Endothelial cell of umbilical vein (primary cell): ENCODE results near the gene ENGASE. TPM values are rescaled to one million over a fixed set of nuclear protein-coding genes. Genes with fewer than 3 reads are reported as not detected.

ENCODE experiments used
- BruUV-seq: library from RNA; stranded (reverse); fragments of 400-500 nt; replicated peaks from 2 replicates; lab custom pipeline; 2021; lab: Mats Ljungman, UMichigan
- CTCF ChIA-PET: fragments of 300-600, 350-600 bp; sonication (Branson Sonifier 250); formaldehyde crosslinking; loops from one replicate; lab custom pipeline; 2021; ENCODE audit warnings: antibody characterized with exemption, inconsistent platforms; lab: Charles Lee
- POLR2A ChIA-PET: fragments of 300-600, 350-600 bp; sonication (Branson Sonifier 250); formaldehyde crosslinking; loops from one replicate; lab custom pipeline; 2021; ENCODE audit warnings: antibody characterized with exemption, inconsistent platforms; lab: Charles Lee
- DNase-seq: peaks from one replicate; pipeline ENCODE4 v3.0.0-alpha.2; 2011; ENCODE audit warnings: low read depth, low spot score
- FAIRE-seq: peaks from 2 replicates; lab custom pipeline; 2011; peaks lifted over from hg19 to GRCh38; lab: Jason Lieb, UNC
- H2AFZ ChIP-seq: 2 replicates; pipeline ENCODE4 v1.6.0; 2012; ENCODE audit warnings: low read depth, low read length, control low read depth, inconsistent platforms
- H3K27ac ChIP-seq: 2 replicates; pipeline ENCODE4 v1.5.1; 2011; ENCODE audit warnings: low read depth, mild to moderate bottlenecking, control low read depth, low read length, moderate library complexity; ENCODE audit not compliant: insufficient read depth
- H3K27me3 ChIP-seq, 2 experiments: 2 replicates each; pipeline versions ENCODE4 v1.6.0 to v1.6.1; 2011; ENCODE audit warnings: low read length in 2 of 2, mixed read lengths in 1 of 2; ENCODE audit not compliant: control insufficient read depth in 2 of 2, insufficient read depth in 2 of 2
- H3K36me3 ChIP-seq, 2 experiments: 2 replicates in 1 of 2; 3 replicates in 1 of 2; pipeline ENCODE4 v1.5.1; 2011; ENCODE audit warnings: low read length in 2 of 2, mild to moderate bottlenecking in 1 of 2, moderate library complexity in 1 of 2; ENCODE audit not compliant: control insufficient read depth in 2 of 2, insufficient read depth in 2 of 2; ENCODE audit errors: extremely low read depth in 1 of 2
- H3K4me1 ChIP-seq: 3 replicates; pipeline ENCODE4 v1.5.1; 2011; ENCODE audit warnings: mild to moderate bottlenecking, low read length; ENCODE audit not compliant: control insufficient read depth, insufficient read depth; ENCODE audit errors: extremely low read depth
- H3K4me2 ChIP-seq: 2 replicates; pipeline ENCODE4 v1.6.1; 2011; ENCODE audit warnings: low read length, control low read depth, mixed read lengths; ENCODE audit not compliant: insufficient read depth
- H3K4me3 ChIP-seq, 3 experiments: fragments of 200-600 bp in 1 of 3; sonication (generic), shearing (Covaris generic) in 1 of 3; replicated peaks in 1 of 3; 2 replicates each; pipeline ENCODE4 v1.5.1; 2011 to 2016; ENCODE audit warnings: control low read depth in 3 of 3, low read length in 3 of 3, mild to moderate bottlenecking in 2 of 3, inconsistent platforms in 1 of 3, low read depth in 1 of 3, moderate library complexity in 1 of 3; ENCODE audit not compliant: insufficient read depth in 1 of 3
- H3K79me2 ChIP-seq: 2 replicates; pipeline ENCODE4 v1.6.0; 2012; ENCODE audit warnings: low read length, inconsistent platforms; ENCODE audit not compliant: control insufficient read depth, insufficient read depth
- H3K9ac ChIP-seq: replicated peaks from 2 replicates; pipeline ENCODE3; 2011; ENCODE audit warnings: low read length, control low read depth; ENCODE audit not compliant: insufficient read depth; ENCODE audit errors: extremely low read depth
- H3K9me1 ChIP-seq: replicated peaks from 3 replicates; pipeline ENCODE4 v1.6.0; 2011; ENCODE audit warnings: mild to moderate bottlenecking, low read length; ENCODE audit not compliant: control insufficient read depth, insufficient read depth; ENCODE audit errors: extremely low read depth
- H3K9me3 ChIP-seq: replicated peaks from 2 replicates; pipeline ENCODE4 v1.5.1; 2012; ENCODE audit warnings: low read length, inconsistent platforms; ENCODE audit not compliant: control insufficient read depth, insufficient read depth
- H4K20me1 ChIP-seq: replicated peaks from 2 replicates; pipeline ENCODE3; 2011; ENCODE audit warnings: mild to moderate bottlenecking, low read length; ENCODE audit not compliant: control insufficient read depth, insufficient read depth; ENCODE audit errors: extremely low read depth
- CTCF ChIP-seq, 2 donors: IDR thresholded peaks; 1 replicate in 1 of 2; 2 replicates in 1 of 2; pipeline ENCODE4 v1.5.1; 2011; ENCODE audit warnings: low read length in 2 of 2, mild to moderate bottlenecking in 2 of 2, moderate library complexity in 2 of 2, control low read depth in 1 of 2, inconsistent platforms in 1 of 2, low read depth in 1 of 2; ENCODE audit not compliant: insufficient read depth in 1 of 2; ENCODE audit errors: extremely low read depth in 1 of 2
- EZH2 ChIP-seq: IDR thresholded peaks from 2 replicates; pipeline ENCODE4 v1.6.1; 2012; ENCODE audit warnings: borderline replicate concordance, low read depth, mild to moderate bottlenecking, moderate library complexity, low read length, inconsistent platforms; ENCODE audit not compliant: severe bottlenecking
- FOS ChIP-seq: IDR thresholded peaks from 2 replicates; pipeline ENCODE4 v1.6.1; 2011; ENCODE audit warnings: mild to moderate bottlenecking, low read length, moderate library complexity, borderline replicate concordance; ENCODE audit not compliant: insufficient read depth
- MAX ChIP-seq: IDR thresholded peaks from 2 replicates; pipeline ENCODE4 v1.6.1; 2011; ENCODE audit not compliant: insufficient read depth, insufficient read length
- MYC ChIP-seq: IDR thresholded peaks from one replicate; pipeline ENCODE4 v1.6.1; 2011; ENCODE audit warnings: mild to moderate bottlenecking, low read depth, low read length
- POLR2A ChIP-seq: IDR thresholded peaks from 2 replicates; pipeline ENCODE4 v1.6.1; 2012; ENCODE audit warnings: low read depth, mild to moderate bottlenecking, control low read depth, low read length
- POLR2AphosphoS5 ChIP-seq: IDR thresholded peaks from 2 replicates; pipeline ENCODE4 v1.6.1; 2012; ENCODE audit warnings: low read depth, mild to moderate bottlenecking, control low read depth, low read length, moderate library complexity; ENCODE audit not compliant: insufficient read depth
- dilution Hi-C: fragments of 300-500 bp; cut with MboI; formaldehyde crosslinking; loops from one replicate; pipeline ENCODE4 v1.15.0; 2019; ENCODE audit warnings: low sequenced_read_pairs; ENCODE audit not compliant: extremely low pct_ligation_motif_present
- intact Hi-C: fragments of 100-400 bp; cut with micrococcal nuclease; formaldehyde crosslinking; loops from one replicate; pipeline ENCODE4 v1.10.0; 2022
- polyA plus RNA-seq, 4 experiments: library from polyadenylated mRNA; depleted of rRNA in 3 of 4; stranded (reverse) in 3 of 4; unstranded in 1 of 4; fragments of >200 nt; gene quantifications; 2 replicates each; pipeline versions ENCODE4 v1.2.1 to v1.2.3, GENCODE V29; 2011 to 2012; ENCODE audit warnings: missing spikeins in 1 of 4
- total RNA-seq: library from RNA; stranded (reverse); gene quantifications from 2 replicates; pipeline ENCODE4 v1.2.3, GENCODE V29; 2021

The ENGASE gene
- total and polyA plus RNA-seq, 2 donors (not counting 3 experiments of a cell fraction or from before 2014, with no cell fraction given): 13.7 to 20.8 TPM

- H4K20me1 ChIP-seq: no peaks in the 10 kb centered on the region
- CTCF ChIA-PET: interaction anchor here (1.5 to 2.4 kb wide), 3 partner anchors 22 to 293 kb away, joined by 4 to 8 read pairs (median 4); no protein-coding TSS in a partner anchor
- H3K36me3 ChIP-seq: no peaks in the 10 kb centered on the region
- H3K4me2 ChIP-seq: no peak overlapping the region
- no peak overlapping the region for H2AFZ ChIP-seq
- no peaks in the 10 kb centered on the region for H3K4me1 ChIP-seq
- no TSS peak for BruUV-seq
- H3K27me3 ChIP-seq: no peaks in the 10 kb centered on the region
- POLR2A ChIA-PET: no interaction called here
- dilution Hi-C loops: no loop called here
- FAIRE-seq: no peak
- H3K9me1 ChIP-seq: no peaks in the 10 kb centered on the region
- no peak overlapping the region for H3K4me3 ChIP-seq
- no peaks in the 10 kb centered on the region for H3K9me3 ChIP-seq
- H3K9ac ChIP-seq: no peak overlapping the region
- TF ChIP-seq POLR2AphosphoS5 (no peak), FOS (no peak), EZH2 (no peak), CTCF (IDR thresholded peaks at IDR 0.05; ENCODE audit: extremely low read depth in 1 of 2, insufficient read depth in 1 of 2, low read depth in 1 of 2, low read length in 2 of 2) (no peak), MYC (no peak), MAX (no peak), POLR2A (no peak)
- no peak for DNase-seq
- no peak overlapping the region for H3K27ac ChIP-seq
- no peaks in the 10 kb centered on the region for H3K79me2 ChIP-seq
- intact Hi-C loops: no loop called here
These were observed 33.7 kb downstream of the ENGASE start for GRCh38 chr17:79108232-79108850.
